Measurements from ENCODE around the gene CREBBP. TPM values are rescaled to one million over a fixed set of nuclear protein-coding genes. Genes with fewer than 3 reads are reported as not detected.

CREBBP gene
- polyA plus RNA-seq, 1 donor (not counting 4 experiments of a cell fraction or from before 2014, with no cell fraction given), result 5.0 TPM

- FAIRE-seq (no peak), DNase-seq (ENCODE audit: low read depth, low spot score) (no peak)
- H4K20me1 ChIP-seq (ENCODE audit: control insufficient read depth, extremely low read depth, insufficient read depth, low read length), result no peaks in the 10 kb centered on the region
- H3K4me2 ChIP-seq (ENCODE audit: control insufficient read depth, extremely low read depth, insufficient read depth, low read depth, low read length), result peak overlapping the region; percentile 91
- H3K4me3 ChIP-seq (ENCODE audit: control insufficient read depth in 2 of 3, extremely low read depth in 1 of 3, insufficient read depth in 2 of 3, low read depth in 1 of 3, low read length in 3 of 3), result peak overlapping the region; percentile 86 to 93 (median 90)
- H3K9ac ChIP-seq (ENCODE audit: control insufficient read depth, extremely low read depth, insufficient read depth, low read length), result peak overlapping the region; percentile 95
- no peaks in the 10 kb centered on the region for H3K27me3 ChIP-seq (ENCODE audit: control insufficient read depth, extremely low read depth, insufficient read depth, low read length)
- H3K36me3 ChIP-seq (ENCODE audit: control insufficient read depth in 2 of 2, extremely low read depth in 1 of 2, insufficient read depth in 2 of 2, low read length in 2 of 2), result peaks cover 0 to under 1% of the 10 kb centered on the region in 2 experiments
- H3K4me1 ChIP-seq (ENCODE audit: control insufficient read depth, extremely low read depth, insufficient read depth, low read length), result peaks cover 10% of the 10 kb centered on the region
- dilution Hi-C loops (cut with MboI; ENCODE audit: extremely low pct_ligation_motif_present, low sequenced_read_pairs), result no loop called here
- no peaks in the 10 kb centered on the region for H3K9me3 ChIP-seq (ENCODE audit: control insufficient read depth, low read depth, low read length)
- peak overlapping the region; percentile 96 for H2AFZ ChIP-seq (ENCODE audit: control insufficient read depth, low read length)
- H3K9me1 ChIP-seq (ENCODE audit: control insufficient read depth, extremely low read depth, insufficient read depth, low read length), result peaks cover 2% of the 10 kb centered on the region
- H3K79me2 ChIP-seq (ENCODE audit: control insufficient read depth, insufficient read depth, low read length), result peaks cover 38% of the 10 kb centered on the region
- TF ChIP-seq CTCF (optimal IDR thresholded peaks at IDR 0.05 in 1 of 3, IDR thresholded peaks at IDR 0.05 in 1 of 3, conservative IDR thresholded peaks at IDR 0.05 in 1 of 3; ENCODE audit: extremely low read depth in 1 of 3, insufficient read depth in 2 of 3, low read length in 3 of 3) (no peak), EZH2 (IDR thresholded peaks at IDR 0.05; ENCODE audit: low read length) (no peak)
- peak overlapping the region; percentile 89 for H3K27ac ChIP-seq (ENCODE audit: control insufficient read depth, insufficient read depth, low read length)
These were observed 162.5 kb downstream of the CREBBP start for GRCh38 chr16:3718019-3718391.

GRCh38 chr16:3717235-3718018 is 163.1 kb downstream of the CREBBP start, which contains the start of gene TRAP1:
Gene TRAP1, minus strand, starts transcription at chr16:3717524. Its CDS starts 16 bp downstream, at chr16:3717508.
- Histone ChIP-seq H3K4me3 (ENCODE audit: control insufficient read depth in 2 of 3, extremely low read depth in 1 of 3, insufficient read depth in 2 of 3, low read depth in 1 of 3, low read length in 3 of 3) (peak within 1 kb of the TSS; percentile 86 to 93 (median 90)), H3K27ac (ENCODE audit: control insufficient read depth, insufficient read depth, low read length) (peak within 1 kb of the TSS; percentile 89), H3K9me1 (ENCODE audit: control insufficient read depth, extremely low read depth, insufficient read depth, low read length) (peaks cover 2% of the 10 kb centered on the region), H3K36me3 (ENCODE audit: control insufficient read depth in 2 of 2, extremely low read depth in 1 of 2, insufficient read depth in 2 of 2, low read length in 2 of 2) (peaks cover 0 to 3% of the 10 kb centered on the region in 2 experiments), H4K20me1 (ENCODE audit: control insufficient read depth, extremely low read depth, insufficient read depth, low read length) (no peaks in the 10 kb centered on the region), H3K27me3 (ENCODE audit: control insufficient read depth, extremely low read depth, insufficient read depth, low read length) (no peaks in the 10 kb centered on the region), H3K4me1 (ENCODE audit: control insufficient read depth, extremely low read depth, insufficient read depth, low read length) (peaks cover 10% of the 10 kb centered on the region), H3K79me2 (ENCODE audit: control insufficient read depth, insufficient read depth, low read length) (peaks cover 42% of the 10 kb centered on the region), H3K9ac (ENCODE audit: control insufficient read depth, extremely low read depth, insufficient read depth, low read length) (peak within 1 kb of the TSS; percentile 95), H3K9me3 (ENCODE audit: control insufficient read depth, low read depth, low read length) (no peaks in the 10 kb centered on the region), H3K4me2 (ENCODE audit: control insufficient read depth, extremely low read depth, insufficient read depth, low read depth, low read length) (peak within 1 kb of the TSS; percentile 98), H2AFZ (ENCODE audit: control insufficient read depth, low read length) (peak within 1 kb of the TSS; percentile 96)
- DNase-seq (ENCODE audit: low read depth, low spot score) (no peak), FAIRE-seq (peak; percentile 9)
- TF ChIP-seq EZH2 (IDR thresholded peaks at IDR 0.05; ENCODE audit: low read length), result no peak
- TF ChIP-seq CTCF (optimal IDR thresholded peaks at IDR 0.05 in 1 of 3, IDR thresholded peaks at IDR 0.05 in 1 of 3, conservative IDR thresholded peaks at IDR 0.05 in 1 of 3; ENCODE audit: extremely low read depth in 1 of 3, insufficient read depth in 2 of 3, low read length in 3 of 3), result no peak
- dilution Hi-C loops (cut with MboI; ENCODE audit: extremely low pct_ligation_motif_present, low sequenced_read_pairs), result no loop called here
